RWPE1 (cell line): ENCODE results near the gene ITGB8.

Source experiments
- CTCF ChIA-PET: fragments of 350-600 bp; sonication (Branson Sonifier 250); formaldehyde crosslinking; extraction: SDS; loops from one replicate; lab custom pipeline; 2021; lab: Yijun Ruan, JAX
- POLR2A ChIA-PET: fragments of 400-600 bp; formaldehyde crosslinking; extraction: SDS; loops from one replicate; lab custom pipeline; 2020; ENCODE audit warnings: antibody characterized with exemption; ENCODE audit not compliant: low non-redundant PET; lab: Yijun Ruan, JAX
- DNase-seq: peaks from one replicate; pipeline ENCODE4 v3.0.0; 2012; ENCODE audit warnings: low spot score
- H3K27ac ChIP-seq: fragments of 450-650 bp; 2 replicates; pipeline ENCODE4 v1.5.1; 2017
- TF ChIP-seq, protein P1 (sequence below): fragments of 450-650 bp; conservative IDR thresholded peaks from 2 replicates; pipeline ENCODE4 v1.5.1; 2017; ENCODE audit warnings: low read depth, mild to moderate bottlenecking

ITGB8 gene

DNA sequence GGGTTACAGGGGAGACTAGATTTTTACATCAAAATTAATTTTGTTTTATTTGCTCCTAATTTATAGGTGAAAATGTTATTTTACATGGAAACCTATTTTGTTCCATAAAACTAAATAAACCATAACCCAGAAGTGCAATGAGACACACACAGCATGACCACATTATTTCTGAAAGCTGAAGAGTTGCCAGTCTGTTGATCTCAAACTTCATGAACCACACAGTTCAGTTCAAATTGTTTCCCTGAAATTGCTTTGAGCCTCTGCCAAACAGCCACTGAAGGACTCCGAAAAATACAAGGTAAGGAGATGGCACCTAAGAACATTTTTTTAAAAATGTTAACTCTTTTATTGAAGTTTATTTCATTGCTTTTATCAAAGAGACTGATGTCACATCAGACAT lies 25.0 kb upstream of the ITGB8 start:
- no peak overlapping the region for H3K27ac ChIP-seq
- TF ChIP-seq, protein P1, sequence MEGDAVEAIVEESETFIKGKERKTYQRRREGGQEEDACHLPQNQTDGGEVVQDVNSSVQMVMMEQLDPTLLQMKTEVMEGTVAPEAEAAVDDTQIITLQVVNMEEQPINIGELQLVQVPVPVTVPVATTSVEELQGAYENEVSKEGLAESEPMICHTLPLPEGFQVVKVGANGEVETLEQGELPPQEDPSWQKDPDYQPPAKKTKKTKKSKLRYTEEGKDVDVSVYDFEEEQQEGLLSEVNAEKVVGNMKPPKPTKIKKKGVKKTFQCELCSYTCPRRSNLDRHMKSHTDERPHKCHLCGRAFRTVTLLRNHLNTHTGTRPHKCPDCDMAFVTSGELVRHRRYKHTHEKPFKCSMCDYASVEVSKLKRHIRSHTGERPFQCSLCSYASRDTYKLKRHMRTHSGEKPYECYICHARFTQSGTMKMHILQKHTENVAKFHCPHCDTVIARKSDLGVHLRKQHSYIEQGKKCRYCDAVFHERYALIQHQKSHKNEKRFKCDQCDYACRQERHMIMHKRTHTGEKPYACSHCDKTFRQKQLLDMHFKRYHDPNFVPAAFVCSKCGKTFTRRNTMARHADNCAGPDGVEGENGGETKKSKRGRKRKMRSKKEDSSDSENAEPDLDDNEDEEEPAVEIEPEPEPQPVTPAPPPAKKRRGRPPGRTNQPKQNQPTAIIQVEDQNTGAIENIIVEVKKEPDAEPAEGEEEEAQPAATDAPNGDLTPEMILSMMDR: no peak
- CTCF ChIA-PET: interaction anchor here (0.5 kb wide), 1 partner anchor 83 kb away, joined by 3 read pairs; no protein-coding TSS in a partner anchor
- no peak for DNase-seq
- POLR2A ChIA-PET: no interaction called here

DNA sequence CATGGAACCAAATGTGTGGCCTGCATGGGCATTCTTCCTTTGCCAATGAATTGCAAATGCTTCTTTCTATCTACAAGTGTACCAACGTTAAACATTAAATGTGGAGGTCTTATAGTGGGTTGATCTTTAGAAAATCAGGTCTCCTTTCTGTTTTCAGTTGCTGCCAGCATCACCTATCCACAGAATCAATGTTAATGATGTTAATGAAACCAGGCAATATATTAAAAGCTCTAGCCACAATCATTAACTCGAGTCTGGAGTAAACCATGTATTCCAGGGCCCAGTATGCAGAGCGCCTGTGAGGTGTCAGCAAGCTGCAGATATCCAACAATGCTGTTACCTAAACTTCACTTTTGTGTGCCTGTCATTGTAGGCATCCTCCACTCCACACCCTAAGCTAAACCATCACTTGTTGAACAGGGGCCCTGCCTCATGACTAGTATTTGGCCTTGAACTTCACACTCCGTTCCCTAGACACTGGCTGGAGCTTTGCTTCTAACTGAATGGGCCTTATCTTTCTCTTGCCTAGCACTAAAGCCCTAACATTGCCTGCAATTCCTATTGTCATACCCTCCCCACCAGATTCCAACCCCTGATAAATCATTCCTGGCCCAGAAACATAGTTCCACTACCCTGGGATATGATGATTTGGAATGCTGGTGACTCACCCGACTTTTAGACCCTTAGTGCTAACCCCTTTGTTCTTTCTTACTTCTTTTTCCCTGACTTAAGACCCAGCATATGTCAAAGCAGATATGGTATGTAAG lies 24.3 kb upstream of the ITGB8 start:
- POLR2A ChIA-PET: no interaction called here
- CTCF ChIA-PET: interaction anchor here (0.5 to 0.6 kb wide), 3 partner anchors 84 to 428 kb away, joined by 3 read pairs; no protein-coding TSS in a partner anchor
- no peak for DNase-seq
- TF ChIP-seq, protein P1: no peak
- H3K27ac ChIP-seq: no peak overlapping the region

DNA sequence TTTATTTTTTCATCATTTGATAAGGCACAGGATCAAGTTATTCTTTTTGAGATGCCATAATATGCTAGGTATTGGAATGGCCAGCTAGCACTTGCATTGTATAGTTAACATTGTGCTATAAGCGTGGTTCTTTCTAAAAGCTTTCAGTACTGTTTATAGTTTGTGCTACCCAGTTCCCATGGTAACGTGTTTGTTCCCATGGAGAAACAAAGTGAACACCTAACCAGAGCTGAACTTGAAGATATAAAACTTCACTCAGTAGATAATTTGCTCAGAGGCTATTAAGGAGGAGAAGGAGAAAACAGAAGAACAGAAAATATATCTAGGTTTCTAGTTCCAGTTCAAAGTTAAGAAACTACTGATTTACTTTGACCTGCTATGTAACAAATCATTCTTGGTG lies 23.6 kb upstream of the ITGB8 start:
- no peak overlapping the region for H3K27ac ChIP-seq
- DNase-seq: no peak
- TF ChIP-seq, protein P1: no peak
- POLR2A ChIA-PET: no interaction called here
- CTCF ChIA-PET: interaction anchor here (0.6 kb wide), 1 partner anchor 405 kb away, joined by 3 read pairs; no protein-coding TSS in a partner anchor

DNA sequence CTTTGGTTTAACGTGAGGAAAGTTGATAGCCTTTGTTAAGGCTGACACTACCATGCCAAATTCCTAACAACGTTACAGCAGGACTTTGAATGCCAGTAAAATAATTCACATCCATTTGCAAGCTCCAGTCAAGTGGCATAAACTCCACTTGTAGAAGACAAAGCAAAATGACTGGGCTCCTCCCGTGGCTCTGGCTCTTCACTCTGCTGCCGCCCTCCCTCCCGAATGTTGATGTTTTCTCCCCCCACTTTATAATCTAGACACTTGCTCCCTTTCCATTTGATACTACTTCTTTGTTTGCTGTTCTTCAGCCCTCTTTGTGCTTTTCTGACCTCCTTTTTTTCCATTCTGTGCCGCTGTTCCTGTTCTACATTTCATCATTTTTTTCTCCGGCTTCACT lies 22.8 kb upstream of the ITGB8 start:
- ChIA-PET POLR2A (no interaction called here), CTCF (no interaction called here)

DNA sequence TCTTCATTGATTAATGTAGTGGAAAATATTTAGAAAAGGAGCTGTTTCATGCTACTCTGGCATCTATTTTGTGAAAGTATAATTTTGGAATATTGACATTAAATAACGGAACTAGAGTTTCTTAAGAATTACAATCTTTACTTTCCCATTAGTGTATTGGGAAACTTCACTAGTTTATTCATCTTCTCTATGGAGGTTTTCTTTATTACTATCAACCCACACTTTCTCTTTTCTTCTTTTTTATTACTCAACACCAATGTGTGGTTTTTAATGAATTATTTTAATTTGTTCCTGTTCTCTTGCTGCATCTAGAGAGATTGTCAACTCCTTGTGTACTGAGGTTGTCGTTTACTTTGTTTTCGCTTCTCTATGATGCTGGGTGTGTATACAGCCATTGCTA lies 20.4 kb upstream of the ITGB8 start:
- ChIA-PET CTCF (interaction anchor here (0.7 to 2.1 kb wide), 2 partner anchors 88 to 563 kb away, joined by 4 to 7 read pairs; no protein-coding TSS in a partner anchor), POLR2A (no interaction called here)
- DNase-seq: no peak
- TF ChIP-seq, protein P1: no peak
- H3K27ac ChIP-seq: no peak overlapping the region

More for the DNA sequence above, 22.8 kb upstream of the ITGB8 start:
- TF ChIP-seq, protein P1: no peak
- no peak for DNase-seq
- H3K27ac ChIP-seq: no peak overlapping the region

DNA sequence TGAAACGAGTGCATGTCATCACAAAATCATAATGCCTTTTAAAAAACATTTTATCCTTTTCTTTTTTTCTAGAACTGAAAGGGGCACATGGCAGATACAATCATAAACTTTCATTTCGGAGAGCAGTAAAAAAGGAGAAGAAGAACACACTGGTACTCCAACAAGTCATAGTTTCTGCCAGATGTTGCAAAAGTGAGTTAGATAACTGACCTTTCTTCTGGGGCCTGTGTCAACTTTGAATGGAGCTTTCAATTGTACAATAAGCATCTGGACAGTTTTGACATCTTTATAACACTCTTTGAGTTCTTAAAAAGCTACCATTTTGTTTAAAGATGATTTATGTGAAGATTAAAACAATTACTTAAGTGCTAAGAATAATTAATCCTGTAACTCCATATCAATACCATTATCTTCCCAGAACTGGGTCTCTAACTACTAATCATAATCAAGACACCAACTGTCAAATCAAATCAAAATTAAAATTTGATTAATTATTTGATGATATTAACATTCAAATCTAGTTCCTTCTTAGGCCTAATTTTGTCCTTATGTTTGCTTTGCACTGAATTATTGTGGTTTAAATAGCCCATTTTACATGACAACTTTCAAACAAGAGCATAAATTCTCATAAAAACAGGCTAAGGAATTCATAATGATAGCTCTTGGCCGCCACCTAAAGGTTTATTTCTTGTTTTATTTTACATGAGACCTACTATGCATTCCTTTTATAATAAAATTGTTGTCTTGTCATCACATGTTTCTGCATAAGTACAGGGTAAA lies 19.5 kb upstream of the ITGB8 start:
- POLR2A ChIA-PET: no interaction called here
- TF ChIP-seq, protein P1: peak; percentile 64
- no peak overlapping the region for H3K27ac ChIP-seq
- CTCF ChIA-PET: interaction anchor here (0.6 to 2.1 kb wide), 9 partner anchors 20 to 1766 kb away, joined by 3 to 9 read pairs (median 3); partner anchors contain the start of gene ITGB8
- no peak for DNase-seq
